Endothelial cell (in vitro differentiated cells): ENCODE data around the gene BATF. TPM values are rescaled to one million over a fixed set of nuclear protein-coding genes. Genes with fewer than 3 reads are reported as not detected.
"Not testable (repeated sequence)": the region's sequence is repeated elsewhere in the genome, so short reads cannot be mapped to it uniquely, and the experiment has no call there.

Experiments used
- DNase-seq: peaks from one replicate; pipeline ENCODE4 v3.0.0; 2021; ENCODE audit warnings: low spot score
- H3K27ac Mint-ChIP-seq: one replicate; pipeline ENCODE4 v1.8.0; 2021; ENCODE audit warnings: mixed read lengths, inconsistent platforms; ENCODE audit not compliant: unreplicated experiment
- H3K27me3 Mint-ChIP-seq: one replicate; pipeline ENCODE4 v1.8.0; 2021; ENCODE audit warnings: mild to moderate bottlenecking, moderate library complexity, mixed read lengths, inconsistent platforms; ENCODE audit not compliant: unreplicated experiment
- H3K36me3 Mint-ChIP-seq: one replicate; pipeline ENCODE4 v1.8.0; 2021; ENCODE audit warnings: mild to moderate bottlenecking, low read depth, mixed read lengths, inconsistent platforms; ENCODE audit not compliant: unreplicated experiment
- H3K4me1 Mint-ChIP-seq: one replicate; pipeline ENCODE4 v1.8.0; 2021; ENCODE audit warnings: mild to moderate bottlenecking, mixed read lengths, inconsistent platforms; ENCODE audit not compliant: unreplicated experiment
- H3K4me3 Mint-ChIP-seq: one replicate; pipeline ENCODE4 v1.8.0; 2021; ENCODE audit warnings: mild to moderate bottlenecking, mixed read lengths, inconsistent platforms; ENCODE audit not compliant: unreplicated experiment
- H3K9me3 Mint-ChIP-seq: one replicate; pipeline ENCODE4 v1.8.0; 2021; ENCODE audit warnings: mixed read lengths, inconsistent platforms; ENCODE audit not compliant: unreplicated experiment
- CTCF ChIP-seq: fragments of 200-600 bp; sonication (generic); IDR thresholded peaks from one replicate; pipeline ENCODE4 v1.5.0; 2021; ENCODE audit warnings: antibody characterized with exemption; ENCODE audit not compliant: unreplicated experiment
- long read RNA-seq: library from polyadenylated mRNA; unstranded; transcript quantifications from one replicate; pipeline ENCODE4 v2.0.0, GENCODE V29; 2020; ENCODE audit not compliant: unreplicated experiment
- total RNA-seq: library from RNA; stranded (reverse); fragmentation: NEBNext Ultra II Directional; extraction: Animal tissue kit (Norgen Biotek cat#: 25700); gene quantifications from one replicate; pipeline ENCODE4 v1.2.1, GENCODE V29; 2021; ENCODE audit not compliant: unreplicated experiment

BATF gene
- not detected for total RNA-seq
- long read RNA-seq: 0 reads

GRCh38 chr14:75522224-75522982, at the start of gene BATF:
BATF (plus strand) TSS chr14:75522469; CDS start chr14:75522683, 214 bp downstream.
- peaks cover 28% of the 10 kb centered on the region for H3K4me1 Mint-ChIP-seq
- H3K27ac Mint-ChIP-seq: no peak within 1 kb of the TSS
- H3K4me3 Mint-ChIP-seq: no peak within 1 kb of the TSS

GRCh38 chr14:75474127-75474526, 48.1 kb upstream of the BATF start:
- not testable (repeated sequence) for H3K9me3 Mint-ChIP-seq, H3K4me1 Mint-ChIP-seq, H3K27ac Mint-ChIP-seq, H3K4me3 Mint-ChIP-seq, H3K36me3 Mint-ChIP-seq, DNase-seq, H3K27me3 Mint-ChIP-seq

More at GRCh38 chr14:75522224-75522982, at the start of gene BATF:
- no peak for DNase-seq
- peaks cover 3% of the 10 kb centered on the region for H3K27me3 Mint-ChIP-seq
- no peaks in the 10 kb centered on the region for H3K36me3 Mint-ChIP-seq
- no peak for TF ChIP-seq CTCF
- H3K9me3 Mint-ChIP-seq: no peaks in the 10 kb centered on the region

- DNase-seq: no peak
- Mint-ChIP-seq H3K4me3 (no peak overlapping the region), H3K36me3 (no peaks in the 10 kb centered on the region), H3K27me3 (no peaks in the 10 kb centered on the region), H3K4me1 (peaks cover 3% of the 10 kb centered on the region), H3K27ac (no peak overlapping the region), H3K9me3 (no peaks in the 10 kb centered on the region)
- TF ChIP-seq CTCF: no peak
Observed at GRCh38 chr14:75476274-75476995, 45.8 kb upstream of the BATF start.

- H3K9me3 Mint-ChIP-seq: no peaks in the 10 kb centered on the region
- peaks cover 3% of the 10 kb centered on the region for H3K4me1 Mint-ChIP-seq
- H3K36me3 Mint-ChIP-seq: no peaks in the 10 kb centered on the region
- no peak overlapping the region for H3K4me3 Mint-ChIP-seq
- no peak overlapping the region for H3K27ac Mint-ChIP-seq
- no peaks in the 10 kb centered on the region for H3K27me3 Mint-ChIP-seq
- no peak for TF ChIP-seq CTCF
- no peak for DNase-seq
Observed at GRCh38 chr14:75477881-75478280, 44.4 kb upstream of the BATF start.

- no peak overlapping the region for H3K4me3 Mint-ChIP-seq
- no peaks in the 10 kb centered on the region for H3K9me3 Mint-ChIP-seq
- H3K36me3 Mint-ChIP-seq: no peaks in the 10 kb centered on the region
- H3K27me3 Mint-ChIP-seq: no peaks in the 10 kb centered on the region
- no peak for TF ChIP-seq CTCF
- no peak for DNase-seq
- H3K4me1 Mint-ChIP-seq: peaks cover 3% of the 10 kb centered on the region
- no peak overlapping the region for H3K27ac Mint-ChIP-seq
Observed at GRCh38 chr14:75479770-75480600, 42.3 kb upstream of the BATF start.
